IMR-90 (cell line): ENCODE data around the gene PIGW.

Experiments used
- BHLHE40 ChIP-seq: fragments of 150-350 bp; IDR thresholded peaks from 2 replicates; pipeline ENCODE4 v1.6.1; 2016; ENCODE audit warnings: mild to moderate bottlenecking, low read depth, low read length
- CEBPB ChIP-seq: IDR thresholded peaks from 2 replicates; pipeline ENCODE4 v1.6.1; 2012; ENCODE audit warnings: low read depth, low read length, improper control_type of control experiment
- CHD1 ChIP-seq: IDR thresholded peaks from 2 replicates; pipeline ENCODE4 v1.6.1; 2012; ENCODE audit warnings: low read depth, low read length, improper control_type of control experiment
- MAZ ChIP-seq: IDR thresholded peaks from 2 replicates; pipeline ENCODE4 v1.6.1; 2012; ENCODE audit warnings: low read depth, mild to moderate bottlenecking, low read length, improper control_type of control experiment, moderate library complexity, borderline replicate concordance
- MXI1 ChIP-seq: IDR thresholded peaks from 2 replicates; pipeline ENCODE4 v1.6.1; 2012; ENCODE audit warnings: low read depth, mild to moderate bottlenecking, low read length, moderate library complexity, borderline replicate concordance
- POLR2A ChIP-seq: IDR thresholded peaks from 2 replicates; pipeline ENCODE4 v1.6.1; 2012; ENCODE audit warnings: mild to moderate bottlenecking, low read depth, low read length
- RAD21 ChIP-seq: IDR thresholded peaks from 2 replicates; pipeline ENCODE4 v1.6.1; 2012; ENCODE audit warnings: low read length, improper control_type of control experiment
- SMC3 ChIP-seq: fragments of 150-350 bp; IDR thresholded peaks from 2 replicates; pipeline ENCODE4 v1.6.1; 2016; ENCODE audit warnings: low read depth, mild to moderate bottlenecking, antibody characterized with exemption, low read length, moderate library complexity
- TF ChIP-seq, protein P1 (sequence below): conservative IDR thresholded peaks from 2 replicates; pipeline ENCODE4 v1.5.1; 2012; ENCODE audit warnings: mild to moderate bottlenecking, low read depth, low read length, improper control_type of control experiment

DNA sequence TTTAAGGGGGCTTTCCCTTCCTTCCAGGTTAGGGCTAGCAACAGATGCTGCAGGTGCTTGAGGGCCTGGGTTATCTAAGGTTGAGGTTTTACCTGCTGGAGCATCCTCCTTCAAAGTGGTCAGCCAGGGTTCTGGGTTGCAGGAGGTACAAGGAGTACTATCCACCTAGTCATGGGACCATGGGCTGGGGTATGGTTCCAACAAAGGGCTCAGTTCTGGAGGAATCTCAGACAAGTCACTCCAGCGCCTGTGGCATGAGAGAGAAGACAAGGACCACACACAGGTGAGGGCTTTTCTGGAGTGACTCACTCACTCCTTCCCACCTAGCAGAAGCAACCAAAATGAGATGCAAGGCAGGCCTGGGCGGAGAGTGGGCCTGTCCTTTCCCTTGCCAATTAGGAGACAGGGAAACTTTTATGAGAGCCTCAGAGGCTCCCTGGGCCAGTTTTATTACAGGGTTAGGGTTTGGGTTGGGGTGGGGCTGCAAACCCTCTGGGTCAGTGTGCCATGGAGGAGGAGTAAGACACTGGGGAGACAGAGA, 2.3 kb upstream of the PIGW start:
- TF ChIP-seq, protein P1, sequence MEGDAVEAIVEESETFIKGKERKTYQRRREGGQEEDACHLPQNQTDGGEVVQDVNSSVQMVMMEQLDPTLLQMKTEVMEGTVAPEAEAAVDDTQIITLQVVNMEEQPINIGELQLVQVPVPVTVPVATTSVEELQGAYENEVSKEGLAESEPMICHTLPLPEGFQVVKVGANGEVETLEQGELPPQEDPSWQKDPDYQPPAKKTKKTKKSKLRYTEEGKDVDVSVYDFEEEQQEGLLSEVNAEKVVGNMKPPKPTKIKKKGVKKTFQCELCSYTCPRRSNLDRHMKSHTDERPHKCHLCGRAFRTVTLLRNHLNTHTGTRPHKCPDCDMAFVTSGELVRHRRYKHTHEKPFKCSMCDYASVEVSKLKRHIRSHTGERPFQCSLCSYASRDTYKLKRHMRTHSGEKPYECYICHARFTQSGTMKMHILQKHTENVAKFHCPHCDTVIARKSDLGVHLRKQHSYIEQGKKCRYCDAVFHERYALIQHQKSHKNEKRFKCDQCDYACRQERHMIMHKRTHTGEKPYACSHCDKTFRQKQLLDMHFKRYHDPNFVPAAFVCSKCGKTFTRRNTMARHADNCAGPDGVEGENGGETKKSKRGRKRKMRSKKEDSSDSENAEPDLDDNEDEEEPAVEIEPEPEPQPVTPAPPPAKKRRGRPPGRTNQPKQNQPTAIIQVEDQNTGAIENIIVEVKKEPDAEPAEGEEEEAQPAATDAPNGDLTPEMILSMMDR = no peak
- TF ChIP-seq POLR2A = no peak
- TF ChIP-seq RAD21 = no peak
- no peak for TF ChIP-seq MAZ
- TF ChIP-seq CEBPB = no peak
- TF ChIP-seq BHLHE40 = no peak
- no peak for TF ChIP-seq CHD1
- TF ChIP-seq SMC3 = no peak
- TF ChIP-seq MXI1 = no peak
